K562 (cell line): ENCODE data around the gene MUC3A. TPM values are rescaled to one million over a fixed set of nuclear protein-coding genes. Genes with fewer than 3 reads are reported as not detected.

Source experiments
- ATAC-seq: fragments of 200-7000 bp; cut with Tn5 transposase; 3 replicates; pipeline ENCODE4 v1.9.1; 2020; ENCODE audit warnings: moderate library complexity
- BruUV-seq: library from RNA; stranded (reverse); fragments of 400-500 nt; replicated peaks from 2 replicates; lab custom pipeline; 2021; lab: Mats Ljungman, UMichigan
- CTCF ChIA-PET: fragments of 300-600 bp; formaldehyde crosslinking; extraction: SDS; loops from one replicate; lab custom pipeline; 2021; ENCODE audit warnings: low intra/inter-chr PET ratio; lab: Yijun Ruan, JAX
- POLR2A ChIA-PET: fragments of 300-600, 350-650 bp; sonication (Branson Sonifier 250); formaldehyde crosslinking; extraction: SDS; loops from one replicate; lab custom pipeline; 2021; ENCODE audit warnings: antibody characterized with exemption, inconsistent platforms; lab: Yijun Ruan, JAX
- DNase-seq, 4 experiments: peaks; one replicate each; pipeline versions ENCODE4 v3.0.0 to v3.0.0-alpha.2; 2011 to 2018; ENCODE audit warnings: low spot score in 3 of 4, mixed read lengths in 3 of 4; ENCODE audit errors: extremely low read depth in 1 of 4
- FAIRE-seq: peaks from 2 replicates; lab custom pipeline; 2011; peaks lifted over from hg19 to GRCh38; lab: Jason Lieb, UNC
- H2AFZ ChIP-seq: 2 replicates; pipeline ENCODE4 v1.6.0; 2011; ENCODE audit warnings: low read depth, low read length, control low read depth, inconsistent platforms
- H3K27ac ChIP-seq: fragments of 200-600 bp; 3 replicates; pipeline ENCODE4 v1.8.0; 2011; ENCODE audit warnings: low read depth, mild to moderate bottlenecking, control low read depth, inconsistent platforms, low read length, moderate library complexity, mixed read lengths; ENCODE audit errors: extremely low read depth
- H3K27me3 ChIP-seq, 2 experiments: fragments of 300-600 bp in 1 of 2; 2 replicates in 1 of 2; 3 replicates in 1 of 2; pipeline versions ENCODE4 v1.6.0 to v1.8.0; 2011; ENCODE audit warnings: inconsistent platforms in 2 of 2, low read length in 2 of 2, mild to moderate bottlenecking in 1 of 2, mixed read lengths in 1 of 2, moderate library complexity in 1 of 2; ENCODE audit not compliant: control insufficient read depth in 2 of 2, insufficient read depth in 2 of 2
- H3K36me3 ChIP-seq: fragments of 300-600 bp; 3 replicates; pipeline ENCODE4 v1.8.0; 2011; ENCODE audit warnings: mild to moderate bottlenecking, low read length, inconsistent platforms; ENCODE audit not compliant: control insufficient read depth, insufficient read depth
- H3K4me1 ChIP-seq, 2 experiments: fragments of 200-600 bp in 1 of 2; replicated peaks in 1 of 2; 2 replicates in 1 of 2; 3 replicates in 1 of 2; pipeline versions ENCODE4 v1.5.1 to v1.8.0; 2011; ENCODE audit warnings: inconsistent platforms in 2 of 2, low read length in 2 of 2, mild to moderate bottlenecking in 1 of 2, mixed read lengths in 1 of 2, moderate library complexity in 1 of 2; ENCODE audit not compliant: control insufficient read depth in 2 of 2, insufficient read depth in 2 of 2
- H3K4me2 ChIP-seq: 2 replicates; pipeline ENCODE4 v1.6.1; 2011; ENCODE audit warnings: low read length, control low read depth, inconsistent platforms, mixed read lengths; ENCODE audit not compliant: insufficient read depth
- H3K4me3 ChIP-seq: fragments of 200-600 bp; sonication (generic), shearing (Covaris generic); 2 replicates; pipeline ENCODE4 v1.5.1; 2016; ENCODE audit warnings: control low read depth, inconsistent platforms
- H3K79me2 ChIP-seq: fragments of 200-600 bp; 3 replicates; pipeline ENCODE4 v1.8.0; 2011; ENCODE audit warnings: low read length, inconsistent platforms; ENCODE audit not compliant: control insufficient read depth, insufficient read depth
- H3K9ac ChIP-seq, 2 experiments: 2 replicates each; pipeline versions ENCODE4 v1.6.0 to v1.6.1; 2011; ENCODE audit warnings: low read depth in 2 of 2, low read length in 2 of 2, control low read depth in 1 of 2, inconsistent platforms in 1 of 2, mild to moderate bottlenecking in 1 of 2, mixed read lengths in 1 of 2; ENCODE audit not compliant: insufficient read depth in 1 of 2
- H3K9me1 ChIP-seq: one replicate; pipeline ENCODE4 v1.6.0; 2011; ENCODE audit warnings: inconsistent platforms, mild to moderate bottlenecking, low read length, moderate library complexity; ENCODE audit not compliant: control insufficient read depth, insufficient read depth
- H3K9me3 ChIP-seq: replicated peaks from 2 replicates; pipeline ENCODE4 v1.5.1; 2011; ENCODE audit warnings: low read depth, low read length, inconsistent platforms; ENCODE audit not compliant: control insufficient read depth, insufficient read depth
- H4K20me1 ChIP-seq: replicated peaks from 2 replicates; pipeline ENCODE4 v1.6.1; 2011; ENCODE audit warnings: low read length, inconsistent platforms, mixed read lengths; ENCODE audit not compliant: control insufficient read depth, insufficient read depth
- BCOR ChIP-seq: fragments of 450-650 bp; IDR thresholded peaks from 2 replicates; pipeline ENCODE4 v1.6.1; 2016
- CCNT2 ChIP-seq: IDR thresholded peaks from 2 replicates; pipeline ENCODE4 v1.6.1; 2011; ENCODE audit warnings: borderline replicate concordance, low read depth, mild to moderate bottlenecking, moderate library complexity, mixed read lengths, low read length; ENCODE audit not compliant: insufficient read length; ENCODE audit errors: extremely low read depth
- RBBP5 ChIP-seq: fragments of 200-600 bp; sonication (generic); IDR thresholded peaks from 2 replicates; pipeline ENCODE4 v1.6.1; 2012; ENCODE audit warnings: borderline replicate concordance, mild to moderate bottlenecking, low read length, control low read depth, inconsistent platforms; ENCODE audit not compliant: insufficient read depth, poor library complexity, severe bottlenecking
- SETDB1 ChIP-seq: IDR thresholded peaks from one replicate; pipeline ENCODE4 v1.6.1; 2012; ENCODE audit warnings: low read length, control low read depth, inconsistent platforms
- YBX1 ChIP-seq: fragments of 450-650 bp; IDR thresholded peaks from 2 replicates; pipeline ENCODE4 v1.7.1; 2016; ENCODE audit warnings: mild to moderate bottlenecking
- ZFP36 ChIP-seq: fragments of 150-350 bp; IDR thresholded peaks from 2 replicates; pipeline ENCODE4 v1.6.1; 2018; ENCODE audit warnings: low read length, low read depth; ENCODE audit not compliant: partially characterized antibody
- ZNF165 ChIP-seq: fragments of 250-450 bp; sonication (Bioruptor Pico); IDR thresholded peaks from 2 replicates; pipeline ENCODE4 v1.4.0; 2020; ENCODE audit warnings: borderline replicate concordance
- ZZZ3 ChIP-seq: fragments of 450-650 bp; IDR thresholded peaks from 2 replicates; pipeline ENCODE4 v1.6.1; 2016; ENCODE audit warnings: antibody characterized with exemption, mild to moderate bottlenecking, moderate library complexity
- WGBS: fragments of 100-300 bp; shearing (Covaris generic); methylation state at CpG from one replicate; pipeline ENCODE4 v1.1.6; 2016; ENCODE audit warnings: low coverage, mixed read lengths; ENCODE audit not compliant: insufficient coverage; ENCODE audit errors: missing lambda C conversion rate; 5-methylcytosine and 5-hydroxymethylcytosine counted together
- in situ Hi-C: fragments of 300-500 bp; cut with MboI; formaldehyde crosslinking; loops from 4 replicates; pipeline ENCODE4 v1.15.0; 2018; ENCODE audit warnings: inconsistent platforms, mixed read lengths
- intact Hi-C: fragments of 100-400 bp; cut with micrococcal nuclease; formaldehyde crosslinking; loops from 2 replicates; pipeline ENCODE4 v1.14.2; 2022
- polyA plus RNA-seq, 8 experiments: library from polyadenylated mRNA; depleted of rRNA in 4 of 8; stranded (reverse) in 5 of 8; unstranded in 3 of 8; fragments of >200 nt; fragmentation: Nextera tagmentation in 2 of 8; fragmentation: Illumina TruSeq in 1 of 8; extraction: Ambion mirVana in 2 of 8; extraction: Trizol in 1 of 8; gene quantifications; 2 replicates each; pipeline versions ENCODE4 v1.2.1 to v1.2.3, GENCODE V29; 2011 to 2014; ENCODE audit warnings: inconsistent platforms in 1 of 8, missing spikeins in 1 of 8
- total RNA-seq, 7 experiments: library from RNA; depleted of rRNA in 6 of 7; stranded (reverse); fragments of >200 nt in 6 of 7; fragmentation: Illumina TruSeq in 2 of 7; extraction: Trizol in 2 of 7; gene quantifications; 2 replicates each; pipeline versions ENCODE4 v1.2.1 to v1.2.3, GENCODE V29; 2011 to 2021; ENCODE audit warnings: low replicate concordance in 1 of 7
- TF ChIP-seq, protein P1 (sequence below): sonication (generic); formaldehyde crosslinking; IDR thresholded peaks from 2 replicates; pipeline ENCODE4 v1.8.1; 2022; ENCODE audit warnings: missing genetic modification reagents
- TF ChIP-seq, protein P2 (sequence below), 3 experiments: fragments of 200-800 bp in 1 of 3; fragments of 250-450 bp in 1 of 3; fragments of 450-650 bp in 1 of 3; sonication (Bioruptor Pico) in 1 of 3; sonication (Bioruptor generic) in 1 of 3; formaldehyde crosslinking in 1 of 3; IDR thresholded peaks; 2 replicates each; pipeline versions ENCODE4 v1.6.1 to v1.8.0; 2016 to 2022; ENCODE audit warnings: mild to moderate bottlenecking in 2 of 3, missing genetic modification characterization in 2 of 3, missing compliant biosample characterization in 1 of 3, moderate library complexity in 1 of 3

Gene MUC3A
- total and polyA plus RNA-seq, 9 of the 15 experiments (the other 6 are each of a cell fraction or from before 2014, with no cell fraction given), result 0.06 to 2.2 (median 0.20) TPM; not detected in 1

DNA sequence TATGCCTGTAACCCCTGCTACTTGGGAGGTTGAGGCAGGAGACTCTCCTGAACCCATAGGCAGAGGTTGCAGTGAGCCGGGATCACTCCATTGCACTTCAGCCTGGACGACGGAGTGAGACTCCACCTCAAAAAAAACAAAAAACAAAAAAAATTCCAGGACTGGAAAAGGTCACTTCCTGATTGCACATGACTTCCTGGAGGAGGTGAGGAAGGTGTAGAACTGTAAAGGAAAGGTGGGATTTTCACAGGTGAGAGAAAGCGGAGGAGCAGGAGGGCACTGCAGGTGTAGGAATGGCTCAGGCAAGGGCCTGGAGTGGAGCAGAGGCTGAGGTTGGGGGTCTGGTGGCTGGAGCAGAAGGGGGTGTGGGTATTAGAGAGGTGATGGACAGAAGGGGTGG, 3.2 kb upstream of the MUC3A start:
- no peak overlapping the region for H3K9ac ChIP-seq
- H3K4me2 ChIP-seq, result no peak overlapping the region
- H4K20me1 ChIP-seq, result 0 out of 2 replicates have a peak, but pooled peaks cover 2% of the 10 kb centered on the region
- H3K4me1 ChIP-seq, result peaks cover 0 to 12% of the 10 kb centered on the region in 2 experiments; a peak in 2 of 5 replicates
- ATAC-seq (no peak), FAIRE-seq (no peak), DNase-seq (no peak)
- TF ChIP-seq RBBP5 (no peak), BCOR (peak; percentile 63), SETDB1 (no peak), YBX1 (no peak), CCNT2 (no peak), ZNF165 (no peak), ZZZ3 (no peak), ZFP36 (peak; percentile 83)
- TF ChIP-seq, protein P1, sequence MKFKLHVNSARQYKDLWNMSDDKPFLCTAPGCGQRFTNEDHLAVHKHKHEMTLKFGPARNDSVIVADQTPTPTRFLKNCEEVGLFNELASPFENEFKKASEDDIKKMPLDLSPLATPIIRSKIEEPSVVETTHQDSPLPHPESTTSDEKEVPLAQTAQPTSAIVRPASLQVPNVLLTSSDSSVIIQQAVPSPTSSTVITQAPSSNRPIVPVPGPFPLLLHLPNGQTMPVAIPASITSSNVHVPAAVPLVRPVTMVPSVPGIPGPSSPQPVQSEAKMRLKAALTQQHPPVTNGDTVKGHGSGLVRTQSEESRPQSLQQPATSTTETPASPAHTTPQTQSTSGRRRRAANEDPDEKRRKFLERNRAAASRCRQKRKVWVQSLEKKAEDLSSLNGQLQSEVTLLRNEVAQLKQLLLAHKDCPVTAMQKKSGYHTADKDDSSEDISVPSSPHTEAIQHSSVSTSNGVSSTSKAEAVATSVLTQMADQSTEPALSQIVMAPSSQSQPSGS (CRISPR knock-in tag), result no peak
- TF ChIP-seq, protein P2, sequence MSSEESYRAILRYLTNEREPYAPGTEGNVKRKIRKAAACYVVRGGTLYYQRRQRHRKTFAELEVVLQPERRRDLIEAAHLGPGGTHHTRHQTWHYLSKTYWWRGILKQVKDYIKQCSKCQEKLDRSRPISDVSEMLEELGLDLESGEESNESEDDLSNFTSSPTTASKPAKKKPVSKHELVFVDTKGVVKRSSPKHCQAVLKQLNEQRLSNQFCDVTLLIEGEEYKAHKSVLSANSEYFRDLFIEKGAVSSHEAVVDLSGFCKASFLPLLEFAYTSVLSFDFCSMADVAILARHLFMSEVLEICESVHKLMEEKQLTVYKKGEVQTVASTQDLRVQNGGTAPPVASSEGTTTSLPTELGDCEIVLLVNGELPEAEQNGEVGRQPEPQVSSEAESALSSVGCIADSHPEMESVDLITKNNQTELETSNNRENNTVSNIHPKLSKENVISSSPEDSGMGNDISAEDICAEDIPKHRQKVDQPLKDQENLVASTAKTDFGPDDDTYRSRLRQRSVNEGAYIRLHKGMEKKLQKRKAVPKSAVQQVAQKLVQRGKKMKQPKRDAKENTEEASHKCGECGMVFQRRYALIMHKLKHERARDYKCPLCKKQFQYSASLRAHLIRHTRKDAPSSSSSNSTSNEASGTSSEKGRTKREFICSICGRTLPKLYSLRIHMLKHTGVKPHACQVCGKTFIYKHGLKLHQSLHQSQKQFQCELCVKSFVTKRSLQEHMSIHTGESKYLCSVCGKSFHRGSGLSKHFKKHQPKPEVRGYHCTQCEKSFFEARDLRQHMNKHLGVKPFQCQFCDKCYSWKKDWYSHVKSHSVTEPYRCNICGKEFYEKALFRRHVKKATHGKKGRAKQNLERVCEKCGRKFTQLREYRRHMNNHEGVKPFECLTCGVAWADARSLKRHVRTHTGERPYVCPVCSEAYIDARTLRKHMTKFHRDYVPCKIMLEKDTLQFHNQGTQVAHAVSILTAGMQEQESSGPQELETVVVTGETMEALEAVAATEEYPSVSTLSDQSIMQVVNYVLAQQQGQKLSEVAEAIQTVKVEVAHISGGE (CRISPR knock-in tag; IDR thresholded peaks at IDR 0.05), result no peak
- in situ Hi-C loops, result no loop called here
- intact Hi-C loops, result no loop called here
- no peaks in the 10 kb centered on the region for H3K9me1 ChIP-seq
- no peaks in the 10 kb centered on the region for H3K79me2 ChIP-seq
- BruUV-seq, result no TSS peak
- peaks cover 21 to 38% of the 10 kb centered on the region in 2 experiments for H3K27me3 ChIP-seq
- no peak overlapping the region for H3K27ac ChIP-seq
- H3K36me3 ChIP-seq, result no peaks in the 10 kb centered on the region
- H3K4me3 ChIP-seq, result no peak overlapping the region
- H2AFZ ChIP-seq, result no peak overlapping the region
- CTCF ChIA-PET, result no interaction called here
- 22% methylated on average over 4 of the region's 4 CpGs for WGBS
- POLR2A ChIA-PET, result no interaction called here
- peaks cover 2% of the 10 kb centered on the region; the same call in 1 of the 2 replicates for H3K9me3 ChIP-seq
